IPS-18c (cell line): Measurements from ENCODE around the gene KIAA0513.
A peak's percentile ranks its signal among the peaks of the same experiment; 100 is the strongest.

Experiments
- H3K4me3 ChIP-seq: 2 replicates; pipeline ENCODE4 v1.7.0; 2013; ENCODE audit warnings: low read depth, mild to moderate bottlenecking, low read length, moderate library complexity; ENCODE audit not compliant: insufficient read depth
- H3K9me3 ChIP-seq: one replicate; pipeline ENCODE4 v1.6.1; 2013; ENCODE audit warnings: mild to moderate bottlenecking, low read length, moderate library complexity; ENCODE audit not compliant: control insufficient read depth, insufficient read depth

Gene KIAA0513

GRCh38 chr16:85002608-85003007, 25.0 kb upstream of the KIAA0513 start:
- no peaks in the 10 kb centered on the region for H3K9me3 ChIP-seq
- no peak overlapping the region for H3K4me3 ChIP-seq

- no peak overlapping the region for H3K4me3 ChIP-seq
- H3K9me3 ChIP-seq: no peaks in the 10 kb centered on the region
These were observed 24.5 kb upstream of the KIAA0513 start for GRCh38 chr16:85003076-85003475.

DNA sequence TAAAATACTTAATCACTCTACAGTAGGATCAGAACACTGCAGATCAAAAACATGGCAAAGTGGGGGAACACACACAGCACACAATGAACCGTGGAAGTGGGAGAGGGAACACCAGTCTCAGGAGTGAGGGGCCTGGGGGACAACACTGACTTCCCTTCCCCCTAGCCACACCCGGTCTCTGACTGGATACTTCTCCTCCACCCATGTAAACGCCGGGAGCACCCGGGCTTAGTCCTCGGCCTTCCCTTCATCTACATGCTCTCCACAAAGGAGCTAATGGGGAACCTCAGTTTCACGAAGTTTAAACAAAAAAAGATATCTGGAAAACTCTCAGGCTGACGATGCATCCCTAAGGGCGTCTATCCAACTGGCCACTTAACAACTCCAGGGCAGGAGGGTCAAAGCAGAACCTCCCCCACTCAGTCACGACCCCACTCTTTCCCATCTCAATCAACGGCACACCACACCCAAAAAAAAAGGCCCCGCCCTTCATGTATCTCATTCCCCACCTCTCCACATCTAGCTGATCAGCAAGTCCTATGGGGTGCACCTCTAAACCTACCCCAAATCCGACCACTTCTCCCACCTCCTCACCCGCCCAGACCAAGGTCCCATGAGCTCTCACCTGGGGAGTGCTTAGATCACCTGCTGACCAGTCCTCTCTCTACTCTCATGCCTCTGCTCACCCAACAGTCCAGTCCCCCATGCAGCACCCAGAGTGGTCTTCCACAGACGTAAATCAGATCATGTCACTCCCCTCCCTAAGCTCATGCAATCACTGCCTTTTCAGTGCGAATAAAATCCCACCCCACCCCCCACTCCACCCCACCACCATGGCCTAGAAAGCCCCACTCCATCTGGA, 23.6 kb upstream of the KIAA0513 start:
- Histone ChIP-seq H3K9me3 (peaks cover 2% of the 10 kb centered on the region), H3K4me3 (no peak overlapping the region)

- Histone ChIP-seq H3K9me3 (peaks cover 2% of the 10 kb centered on the region), H3K4me3 (no peak overlapping the region)
These were observed 22.9 kb upstream of the KIAA0513 start for GRCh38 chr16:85004587-85005205.

DNA sequence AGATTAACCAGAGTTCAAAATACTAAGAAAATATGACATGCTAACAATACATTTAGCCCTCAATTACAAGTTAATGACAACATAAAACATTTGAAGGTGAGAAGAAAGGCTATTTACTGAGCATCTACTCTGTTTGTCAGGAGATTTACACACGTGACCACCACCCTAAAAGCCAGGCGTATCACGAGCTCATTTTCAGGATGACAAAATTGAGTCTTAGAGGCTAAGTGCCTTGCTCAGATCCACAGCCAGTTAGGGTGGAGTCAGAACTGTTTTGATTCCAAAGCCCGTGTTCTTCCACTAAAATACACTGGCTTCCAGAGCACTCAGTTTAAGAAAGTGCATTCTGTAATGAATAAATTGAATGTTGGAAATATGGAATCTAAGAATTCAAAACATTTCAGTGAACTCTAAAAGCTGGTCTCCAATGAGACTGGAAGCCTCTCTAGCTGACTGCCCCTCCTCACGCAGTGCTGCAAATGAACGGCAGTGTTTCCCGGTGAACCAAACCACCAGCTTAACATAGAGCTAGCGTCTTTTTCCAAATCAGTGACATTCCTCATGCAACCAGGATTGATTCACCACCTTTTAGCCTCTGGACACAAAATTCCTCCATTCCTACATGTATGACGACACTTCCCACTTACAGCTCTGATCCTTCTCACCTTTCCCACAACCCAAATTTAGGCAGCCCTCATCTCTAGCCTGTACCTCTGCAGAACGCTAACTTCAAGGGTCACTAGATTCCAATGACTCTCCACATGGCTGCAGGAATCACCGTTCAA, 22.1 kb upstream of the KIAA0513 start:
- Histone ChIP-seq H3K9me3 (peaks cover 2% of the 10 kb centered on the region), H3K4me3 (no peak overlapping the region)

DNA sequence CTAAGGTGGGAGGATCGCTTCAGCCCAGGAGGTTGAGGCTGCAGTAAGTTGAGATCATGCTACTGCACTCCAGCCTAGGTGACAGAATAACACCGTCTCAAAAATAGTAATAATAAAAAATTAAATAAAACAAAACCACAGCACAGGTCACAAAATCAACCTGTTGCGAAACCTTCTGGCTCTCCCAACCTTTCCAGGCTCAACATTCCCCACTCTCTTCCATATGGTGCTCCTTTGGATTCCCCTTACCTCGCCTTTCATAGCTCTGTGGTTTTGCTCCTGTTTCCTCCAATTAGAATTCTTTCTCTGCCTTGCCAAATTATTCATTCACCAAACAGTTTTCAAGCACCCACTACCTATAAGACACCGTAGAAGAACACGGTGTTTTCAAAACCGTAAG, 21.0 kb upstream of the KIAA0513 start:
- H3K4me3 ChIP-seq: no peak overlapping the region
- peaks cover 5% of the 10 kb centered on the region for H3K9me3 ChIP-seq

- no peak overlapping the region for H3K4me3 ChIP-seq
These were observed 19.9 kb upstream of the KIAA0513 start for GRCh38 chr16:85007496-85008214.

GRCh38 chr16:85008271-85008670, 19.3 kb upstream of the KIAA0513 start:
- Histone ChIP-seq H3K9me3 (peaks cover 5% of the 10 kb centered on the region), H3K4me3 (no peak overlapping the region)

More at GRCh38 chr16:85007496-85008214, 19.9 kb upstream of the KIAA0513 start:
- peaks cover 5% of the 10 kb centered on the region for H3K9me3 ChIP-seq

GRCh38 chr16:85010446-85010930, 17.1 kb upstream of the KIAA0513 start:
- Histone ChIP-seq H3K4me3 (peak overlapping the region; percentile 75), H3K9me3 (peaks cover 5% of the 10 kb centered on the region)

DNA sequence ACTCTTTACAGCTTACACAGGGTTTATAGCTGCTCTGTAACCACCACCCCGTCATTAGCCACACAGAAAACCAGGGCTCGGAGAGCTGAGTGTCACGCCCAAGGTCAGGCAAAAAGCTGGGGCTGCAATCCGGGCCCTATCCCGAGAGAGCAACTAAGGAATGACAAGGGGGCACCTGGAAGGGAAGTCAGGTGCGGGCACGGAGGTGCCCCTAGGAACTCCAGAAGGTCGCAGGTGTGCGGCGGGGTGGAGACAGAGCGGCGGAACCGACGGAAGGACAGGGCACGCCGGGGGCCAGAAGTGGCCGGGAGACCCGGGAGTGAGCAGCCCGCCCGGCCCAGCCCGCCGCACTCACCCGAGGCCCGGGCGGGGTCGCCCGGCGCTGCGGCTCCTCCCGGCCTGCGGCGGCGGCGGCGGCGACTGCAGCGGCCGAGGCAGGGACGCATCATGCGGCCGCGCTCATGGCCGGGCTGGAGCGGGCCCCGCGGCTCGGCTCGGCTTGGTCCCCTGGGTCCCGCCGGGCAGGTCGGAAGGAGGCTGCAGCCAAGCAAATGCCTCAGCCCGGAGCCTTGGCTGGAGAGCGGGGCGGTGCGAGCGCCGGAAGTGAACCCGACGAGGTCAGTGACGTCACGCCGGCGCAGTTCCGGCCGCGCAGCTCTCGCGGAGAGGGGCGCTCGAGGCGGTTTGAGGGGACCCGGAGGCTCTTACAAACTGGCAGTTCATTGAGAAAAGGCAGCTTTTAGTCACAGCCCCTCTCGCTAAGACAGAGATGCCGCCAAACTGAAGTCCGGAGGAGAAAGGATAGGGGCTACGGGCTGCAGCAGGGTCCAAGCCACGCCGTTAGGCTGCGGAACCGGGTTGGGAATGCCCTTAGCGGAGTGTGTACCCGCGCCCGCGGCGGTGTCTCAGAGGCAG, 16.4 kb upstream of the KIAA0513 start, which contains the start of gene ZDHHC7:
Gene ZDHHC7, minus strand, starts transcription at position 605 of the 915 bp plus-strand sequence. CDS start 20,917 bp downstream, outside the sequence.
- Histone ChIP-seq H3K4me3 (peak within 1 kb of the TSS; percentile 75), H3K9me3 (peaks cover 5% of the 10 kb centered on the region)

DNA sequence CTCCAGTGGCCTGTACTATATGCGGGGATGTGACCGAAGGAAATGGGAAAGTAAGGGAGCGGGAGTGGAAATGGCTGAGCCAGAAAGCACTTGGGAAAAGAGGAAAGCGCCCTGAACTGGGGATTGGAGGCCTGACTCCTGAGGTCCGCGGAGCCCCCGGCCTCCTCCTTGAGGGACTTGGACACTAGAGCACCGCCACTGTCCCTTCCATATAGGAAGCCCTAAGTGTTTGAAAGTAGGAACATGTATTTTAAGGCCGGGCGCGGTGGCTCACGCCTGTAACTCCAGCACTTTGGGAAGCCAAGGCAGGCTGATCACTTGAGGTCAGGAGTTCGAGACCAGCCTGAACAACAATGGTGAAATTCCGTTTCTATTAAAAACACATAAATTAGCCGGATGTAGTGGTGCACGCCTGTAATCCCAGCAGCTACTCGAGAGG, 15.7 kb upstream of the KIAA0513 start:
- Histone ChIP-seq H3K4me3 (peak overlapping the region; percentile 75), H3K9me3 (peaks cover 5% of the 10 kb centered on the region)

GRCh38 chr16:85014311-85014710, 13.3 kb upstream of the KIAA0513 start:
- peaks cover 3% of the 10 kb centered on the region for H3K9me3 ChIP-seq
- H3K4me3 ChIP-seq: no peak overlapping the region

GRCh38 chr16:85015481-85016187, 12.0 kb upstream of the KIAA0513 start:
- Histone ChIP-seq H3K9me3 (peaks cover 3% of the 10 kb centered on the region), H3K4me3 (no peak overlapping the region)

DNA sequence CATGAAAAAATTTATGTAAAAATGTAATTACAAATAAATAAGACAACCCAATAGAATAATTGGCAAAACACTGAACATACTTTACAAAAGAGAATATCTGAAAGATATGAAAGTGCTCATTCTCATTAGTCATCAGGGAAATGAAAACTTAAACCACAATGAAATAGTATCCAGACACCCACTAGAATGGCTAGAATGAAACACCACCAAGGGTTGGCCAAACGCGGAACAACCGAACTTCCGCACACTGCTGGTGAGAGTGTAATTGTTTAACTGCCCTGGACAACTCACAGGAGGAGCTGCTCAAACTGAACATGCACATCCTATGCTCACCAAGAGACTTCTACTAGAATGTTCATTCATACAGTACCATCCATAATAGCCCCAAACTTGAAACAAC, 10.4 kb upstream of the KIAA0513 start:
- Histone ChIP-seq H3K9me3 (no peaks in the 10 kb centered on the region), H3K4me3 (no peak overlapping the region)

GRCh38 chr16:85017633-85018032, 10.0 kb upstream of the KIAA0513 start:
- no peaks in the 10 kb centered on the region for H3K9me3 ChIP-seq
- no peak overlapping the region for H3K4me3 ChIP-seq
